Stimulated activated naive B cell treated with anti-CD40 and anti-IgM and Interleukin-4, amounts not matched to agents 10 μg/mL and 1 μg/mL and 100 μg/mL, for 72 hours (primary cell): Measurements from ENCODE around the gene WWOX.

Experiments
- ATAC-seq, 2 donors: fragments of 150-1000 bp; cut with Tn5 transposase; replicated peaks; 2 replicates each; pipeline ENCODE4 v1.10.0; 2021; ENCODE audit warnings: moderate library complexity in 1 of 2
- DNase-seq: peaks from one replicate; pipeline ENCODE4 v3.0.0; 2021
- H3K27ac Mint-ChIP-seq: one replicate; pipeline ENCODE4 v1.8.0; 2022; ENCODE audit warnings: mild to moderate bottlenecking, mixed read lengths
- H3K27me3 Mint-ChIP-seq, 2 donors: one replicate each; pipeline ENCODE4 v1.8.0; 2022; ENCODE audit warnings: mixed read lengths in 2 of 2
- H3K36me3 Mint-ChIP-seq, 2 donors: one replicate each; pipeline ENCODE4 v1.8.0; 2022; ENCODE audit warnings: mixed read lengths in 2 of 2, mild to moderate bottlenecking in 1 of 2
- H3K4me1 Mint-ChIP-seq, 2 donors: one replicate each; pipeline ENCODE4 v1.8.0; 2022; ENCODE audit warnings: mixed read lengths in 2 of 2, mild to moderate bottlenecking in 1 of 2
- H3K4me3 Mint-ChIP-seq, 2 donors: one replicate each; pipeline ENCODE4 v1.8.0; 2022; ENCODE audit warnings: mild to moderate bottlenecking in 2 of 2, mixed read lengths in 2 of 2, moderate library complexity in 1 of 2
- H3K9me3 Mint-ChIP-seq, 2 donors: one replicate each; pipeline ENCODE4 v1.8.0; 2022; ENCODE audit warnings: mixed read lengths in 2 of 2, mild to moderate bottlenecking in 1 of 2

Gene WWOX

DNA sequence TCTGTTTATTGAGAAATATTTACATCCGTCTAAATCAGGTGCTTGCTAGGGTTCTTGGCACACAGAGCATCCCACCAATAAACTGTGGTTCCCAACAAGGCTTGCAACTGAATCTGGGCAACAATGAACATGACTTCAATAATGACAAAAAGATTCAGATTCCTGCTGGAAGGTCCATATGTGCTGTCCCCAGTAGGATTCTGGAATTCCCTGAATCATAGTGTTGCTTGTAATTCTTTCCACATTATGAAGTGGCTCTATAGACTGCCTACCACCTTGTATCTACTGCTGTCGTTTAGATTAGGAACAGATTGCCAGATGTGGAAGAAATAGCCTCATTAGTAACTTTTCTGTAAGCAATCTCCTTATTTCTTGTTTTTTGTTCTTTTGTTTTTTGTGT is 265.9 kb downstream of the WWOX start:
- H3K4me3 Mint-ChIP-seq = no peak overlapping the region
- H3K27me3 Mint-ChIP-seq = no peaks in the 10 kb centered on the region
- no peak for DNase-seq

DNA sequence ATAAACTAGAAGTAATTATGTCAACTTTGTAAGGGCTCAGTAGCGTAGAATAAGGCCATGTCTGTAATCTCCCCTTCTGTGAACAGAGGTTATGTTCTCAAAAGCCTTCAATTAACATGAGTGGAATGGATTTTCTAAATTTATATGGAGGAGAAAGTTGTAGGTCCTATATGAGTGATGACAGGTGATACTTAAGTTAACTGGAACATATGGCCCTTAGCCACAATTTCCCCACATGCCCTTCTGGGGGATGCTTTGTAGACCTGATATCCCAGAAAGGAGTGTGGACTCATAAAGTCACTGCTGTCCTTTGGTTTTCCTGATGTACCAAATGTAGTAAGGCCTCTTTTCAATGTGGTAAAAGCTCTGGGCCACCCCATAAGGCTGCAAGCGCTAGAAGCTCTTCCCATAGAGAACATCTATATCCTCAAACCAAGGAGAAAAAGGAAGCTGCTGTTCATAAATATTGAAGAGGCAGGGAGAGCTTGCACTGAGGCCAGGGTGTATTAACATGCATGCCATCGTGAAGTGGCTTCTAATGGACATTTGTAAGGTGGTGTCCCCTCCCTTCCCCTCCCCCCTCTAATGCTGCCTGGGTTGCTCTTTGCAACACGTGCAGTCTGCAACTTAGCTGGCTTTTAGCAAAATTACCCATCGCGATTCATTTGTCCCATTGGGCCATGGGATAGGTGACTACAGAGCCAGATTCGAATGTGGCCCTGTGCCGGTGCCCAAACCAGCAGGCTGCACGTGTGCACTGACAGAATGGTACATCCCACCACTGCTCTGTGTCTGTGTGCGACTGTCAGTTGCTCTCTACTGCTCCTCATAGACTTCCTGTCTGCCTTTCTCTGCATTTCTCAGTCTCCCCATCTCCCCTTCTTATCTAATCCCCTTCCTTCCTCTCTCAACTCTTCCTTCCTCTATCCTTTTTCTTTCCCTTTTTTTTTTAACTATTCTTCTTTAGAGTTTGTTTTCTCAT is 269.0 kb downstream of the WWOX start:
- ATAC-seq (no peak), DNase-seq (no peak)
- Mint-ChIP-seq H3K27ac (no peak overlapping the region), H3K4me3 (no peak overlapping the region), H3K4me1 (no peaks in the 10 kb centered on the region), H3K9me3 (peaks cover 0 to 4% of the 10 kb centered on the region in 2 donors), H3K27me3 (no peaks in the 10 kb centered on the region), H3K36me3 (peaks cover 0 to 3% of the 10 kb centered on the region in 2 donors)

More for the DNA sequence above, 265.9 kb downstream of the WWOX start:
- Mint-ChIP-seq H3K4me1 (no peaks in the 10 kb centered on the region), H3K36me3 (peaks cover 0 to 2% of the 10 kb centered on the region in 2 donors), H3K9me3 (no peaks in the 10 kb centered on the region), H3K27ac (no peak overlapping the region)
- no peak for ATAC-seq

DNA sequence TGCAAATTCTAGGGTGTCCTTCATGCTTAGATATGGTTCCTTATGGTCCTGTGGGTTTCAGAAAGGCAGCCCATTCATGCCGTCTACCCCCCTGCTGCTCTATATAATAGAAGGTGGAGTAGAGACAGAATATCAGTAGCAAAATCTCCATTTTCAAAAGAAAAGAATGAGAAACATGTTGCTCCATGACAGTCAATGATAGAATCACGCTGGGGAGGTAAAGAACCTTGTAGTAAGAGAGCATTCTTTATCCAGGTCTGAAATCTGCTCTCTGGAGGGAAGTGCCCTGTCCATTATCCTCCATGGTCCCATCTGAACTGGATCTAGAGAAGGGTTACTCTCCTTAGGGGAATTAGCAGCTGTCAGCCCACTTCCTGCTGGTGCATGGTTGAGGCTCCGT is 272.8 kb downstream of the WWOX start:
- Mint-ChIP-seq H3K27me3 (no peaks in the 10 kb centered on the region), H3K4me3 (no peak overlapping the region), H3K36me3 (peaks cover 0 to 3% of the 10 kb centered on the region in 2 donors), H3K27ac (no peak overlapping the region), H3K4me1 (no peaks in the 10 kb centered on the region), H3K9me3 (peaks cover 0 to 4% of the 10 kb centered on the region in 2 donors)
- ATAC-seq (no peak), DNase-seq (no peak)

DNA sequence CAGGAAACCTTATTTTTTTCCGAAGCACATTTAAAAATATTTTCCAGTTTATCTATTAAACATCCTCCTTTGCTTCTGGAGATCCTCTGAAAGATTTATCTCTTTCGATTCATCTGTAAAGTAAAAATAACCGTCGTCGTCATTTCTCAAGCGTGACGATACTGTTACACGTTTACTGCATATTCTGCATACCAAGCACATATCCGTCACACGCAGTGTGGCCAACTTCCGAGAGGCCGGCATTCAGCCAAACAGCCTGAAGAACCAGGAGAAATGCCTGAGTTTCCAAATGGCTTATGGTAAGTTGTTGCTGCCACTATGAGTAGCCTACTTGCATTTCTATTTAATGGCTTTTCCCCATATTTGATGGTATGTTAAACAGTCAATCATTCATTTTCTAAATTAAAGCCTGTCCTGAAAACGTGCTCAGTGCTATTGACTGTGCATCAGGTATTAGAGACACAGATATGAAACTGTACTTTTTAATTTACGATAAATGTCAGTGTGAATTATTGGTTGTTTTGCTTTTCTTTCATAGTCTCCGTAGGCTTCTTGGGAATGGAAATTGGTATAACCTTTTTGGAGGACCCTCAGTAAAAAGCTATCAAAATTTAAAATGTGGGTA is 275.7 kb downstream of the WWOX start:
- peaks cover 0 to 4% of the 10 kb centered on the region in 2 donors for H3K9me3 Mint-ChIP-seq
- ATAC-seq (no peak), DNase-seq (no peak)
- no peaks in the 10 kb centered on the region for H3K27me3 Mint-ChIP-seq
- no peak overlapping the region for H3K4me3 Mint-ChIP-seq
- H3K4me1 Mint-ChIP-seq = no peaks in the 10 kb centered on the region
- peaks cover 0 to 3% of the 10 kb centered on the region in 2 donors for H3K36me3 Mint-ChIP-seq
- no peak overlapping the region for H3K27ac Mint-ChIP-seq

DNA sequence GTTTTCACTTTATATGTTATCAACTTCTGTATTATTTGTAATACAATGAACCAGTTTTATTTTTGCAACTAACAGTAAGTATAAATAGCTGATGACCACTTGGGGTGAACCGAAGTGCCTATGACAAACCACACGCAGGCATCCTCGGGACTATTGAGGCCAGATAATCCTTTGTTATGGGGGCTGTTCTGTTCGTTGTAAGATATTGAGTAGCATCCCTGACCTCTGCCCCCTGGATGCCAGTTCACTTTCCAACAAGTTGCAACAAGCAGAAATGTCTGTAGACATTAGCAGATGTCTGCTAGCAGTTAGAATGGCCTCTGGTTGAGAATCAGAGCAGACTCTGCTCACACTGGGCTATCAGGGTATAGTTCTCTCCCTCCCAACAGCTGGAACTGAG is 277.0 kb downstream of the WWOX start:
- ATAC-seq = no peak
- H3K9me3 Mint-ChIP-seq = no peaks in the 10 kb centered on the region
- no peak overlapping the region for H3K4me3 Mint-ChIP-seq
- H3K27me3 Mint-ChIP-seq = no peaks in the 10 kb centered on the region
- peaks cover 0 to under 1% of the 10 kb centered on the region in 2 donors for H3K36me3 Mint-ChIP-seq
- DNase-seq = no peak
- H3K4me1 Mint-ChIP-seq = peaks cover 1 to 5% of the 10 kb centered on the region in 2 donors
- H3K27ac Mint-ChIP-seq = no peak overlapping the region

DNA sequence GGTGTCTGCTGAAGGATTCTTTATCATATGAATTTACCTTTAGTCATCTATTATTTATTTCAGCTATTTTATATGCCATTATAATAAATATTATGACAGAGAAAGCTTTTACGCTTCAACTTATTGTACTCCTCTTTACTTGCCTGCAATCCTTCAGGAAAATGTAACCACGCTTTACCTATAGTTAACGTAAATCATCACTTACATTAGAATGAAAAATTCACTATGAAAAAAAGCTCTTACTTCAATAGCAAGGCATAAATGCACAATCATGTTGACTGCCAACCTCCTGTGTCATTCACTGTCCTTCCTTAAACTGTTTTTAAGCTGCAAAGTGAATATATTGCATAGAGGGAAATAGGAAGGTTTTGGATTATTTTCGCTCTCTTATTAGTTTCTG is 277.9 kb downstream of the WWOX start:
- no peak for DNase-seq
- Mint-ChIP-seq H3K4me1 (peaks cover 3 to 5% of the 10 kb centered on the region in 2 donors), H3K9me3 (no peaks in the 10 kb centered on the region), H3K27ac (no peak overlapping the region), H3K4me3 (no peak overlapping the region), H3K27me3 (no peaks in the 10 kb centered on the region), H3K36me3 (peaks cover 0 to 6% of the 10 kb centered on the region in 2 donors)
- ATAC-seq = no peak

DNA sequence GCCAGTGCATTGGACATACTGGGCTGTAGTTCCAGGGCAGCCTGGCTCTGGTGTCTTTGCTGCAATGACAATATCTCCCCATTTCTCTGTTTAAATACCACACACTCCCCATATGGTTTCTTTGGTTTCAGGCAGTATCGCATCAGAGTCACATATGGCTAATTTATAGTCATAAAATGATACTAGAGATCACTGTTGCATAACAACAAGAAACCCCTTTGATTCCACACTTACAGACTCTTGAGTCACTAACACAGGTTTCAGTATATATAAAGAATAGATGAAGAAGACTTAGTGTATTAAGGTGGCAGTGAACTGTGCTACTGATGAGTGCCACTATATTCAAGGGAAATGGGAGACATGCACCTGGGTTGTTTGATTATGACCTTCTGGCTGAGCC is 281.6 kb downstream of the WWOX start:
- Mint-ChIP-seq H3K36me3 (peaks cover 0 to 7% of the 10 kb centered on the region in 2 donors), H3K9me3 (peaks cover 0 to 2% of the 10 kb centered on the region in 2 donors), H3K4me3 (no peak overlapping the region), H3K27me3 (no peaks in the 10 kb centered on the region), H3K27ac (no peak overlapping the region), H3K4me1 (peaks cover 3 to 5% of the 10 kb centered on the region in 2 donors)
- ATAC-seq (peak; percentile 80 to 93), DNase-seq (no peak)

DNA sequence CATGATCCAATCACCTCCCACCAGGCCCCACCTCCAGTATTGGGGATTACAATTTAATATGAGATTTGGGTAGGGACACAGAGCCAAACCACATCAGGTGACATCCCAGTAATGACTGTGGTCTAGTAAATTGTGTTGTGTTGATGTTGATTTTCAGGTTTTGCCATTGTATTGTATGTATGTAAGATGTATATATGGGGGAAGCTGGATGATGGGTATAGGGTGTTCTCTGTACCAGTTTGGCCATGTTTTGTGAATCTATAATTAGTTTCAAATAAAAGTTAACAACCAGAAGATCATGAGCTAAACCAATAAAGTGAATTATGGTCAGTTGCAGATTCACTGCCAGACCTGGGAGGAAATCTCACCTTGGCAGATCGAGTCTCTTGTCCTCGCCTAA is 283.7 kb downstream of the WWOX start:
- Mint-ChIP-seq H3K9me3 (peaks cover 0 to 2% of the 10 kb centered on the region in 2 donors), H3K27ac (no peak overlapping the region), H3K36me3 (peaks cover 2 to 15% of the 10 kb centered on the region in 2 donors), H3K27me3 (no peaks in the 10 kb centered on the region), H3K4me3 (no peak overlapping the region), H3K4me1 (peaks cover 3 to 5% of the 10 kb centered on the region in 2 donors)
- DNase-seq (no peak), ATAC-seq (no peak)

DNA sequence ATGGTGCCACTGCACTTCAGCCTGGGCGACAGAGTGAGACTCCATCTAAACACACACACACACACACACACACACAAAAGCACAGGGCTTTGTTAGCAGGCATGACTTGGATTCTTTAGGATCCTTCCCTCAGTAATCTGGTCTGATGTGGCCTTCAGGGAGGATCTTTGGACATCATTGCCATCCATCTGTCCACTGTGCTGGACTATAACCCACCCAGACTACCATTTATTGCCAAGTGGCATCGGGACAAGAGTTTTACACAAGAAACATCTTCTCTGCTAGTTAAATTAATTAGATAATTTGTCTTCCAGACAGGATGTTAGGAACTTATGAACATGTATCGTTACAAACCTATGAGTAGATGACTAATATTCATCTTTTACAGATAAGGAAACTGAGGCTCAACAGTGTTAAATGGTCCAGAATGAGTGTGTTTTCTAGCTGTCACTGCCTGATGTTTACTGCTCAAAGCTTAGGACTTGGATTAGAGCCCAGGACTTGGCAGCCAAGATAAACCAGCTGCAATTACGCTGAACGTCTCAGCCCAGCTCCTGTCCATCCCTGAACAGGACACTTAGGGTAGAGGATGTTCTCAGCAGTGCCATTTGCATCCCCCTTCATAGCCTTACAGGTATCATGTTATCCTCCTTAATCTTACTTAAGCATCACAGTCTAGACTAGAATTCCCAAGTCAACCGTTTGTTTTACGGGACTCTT is 285.8 kb downstream of the WWOX start:
- ATAC-seq = no peak
- peaks cover 0 to 2% of the 10 kb centered on the region in 2 donors for H3K9me3 Mint-ChIP-seq
- peaks cover 3 to 5% of the 10 kb centered on the region in 2 donors for H3K4me1 Mint-ChIP-seq
- H3K27me3 Mint-ChIP-seq = no peaks in the 10 kb centered on the region
- H3K27ac Mint-ChIP-seq = no peak overlapping the region
- H3K36me3 Mint-ChIP-seq = peaks cover 2 to 15% of the 10 kb centered on the region in 2 donors
- no peak for DNase-seq
- no peak overlapping the region for H3K4me3 Mint-ChIP-seq

DNA sequence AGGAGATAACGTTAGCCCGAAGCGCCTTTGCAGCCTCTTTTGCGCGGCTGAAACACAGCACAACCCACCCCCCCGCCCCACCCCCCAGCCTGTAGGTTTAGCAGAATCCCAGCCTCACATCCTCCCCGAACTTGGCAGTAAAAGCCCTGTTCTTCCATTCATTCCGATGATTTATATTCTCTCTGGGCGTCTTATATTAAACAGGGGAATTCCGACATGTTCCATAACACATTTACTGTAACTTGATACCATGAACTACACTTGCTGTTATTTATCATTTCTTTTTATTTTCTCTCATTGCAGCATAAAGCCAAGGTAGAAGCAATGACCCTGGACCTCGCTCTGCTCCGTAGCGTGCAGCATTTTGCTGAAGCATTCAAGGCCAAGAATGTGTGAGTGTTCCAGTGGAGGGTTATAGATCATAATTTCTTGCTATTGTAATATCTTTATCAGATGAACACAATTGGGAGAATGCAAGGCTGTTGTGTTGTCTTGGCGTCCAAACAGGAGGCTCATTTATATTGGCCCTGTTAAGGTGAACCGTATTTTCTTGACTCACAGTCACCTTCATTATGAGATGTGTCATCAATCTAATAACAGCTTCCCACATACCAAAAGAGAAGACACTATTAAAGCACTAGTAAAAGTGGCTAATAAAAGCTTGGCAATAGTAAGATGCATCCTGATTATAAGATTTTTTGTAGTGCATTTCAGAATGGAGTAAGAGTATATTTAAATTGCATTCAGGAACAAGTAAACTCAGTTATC is 287.3 kb downstream of the WWOX start:
- Mint-ChIP-seq H3K27ac (no peak overlapping the region), H3K27me3 (no peaks in the 10 kb centered on the region)

DNA sequence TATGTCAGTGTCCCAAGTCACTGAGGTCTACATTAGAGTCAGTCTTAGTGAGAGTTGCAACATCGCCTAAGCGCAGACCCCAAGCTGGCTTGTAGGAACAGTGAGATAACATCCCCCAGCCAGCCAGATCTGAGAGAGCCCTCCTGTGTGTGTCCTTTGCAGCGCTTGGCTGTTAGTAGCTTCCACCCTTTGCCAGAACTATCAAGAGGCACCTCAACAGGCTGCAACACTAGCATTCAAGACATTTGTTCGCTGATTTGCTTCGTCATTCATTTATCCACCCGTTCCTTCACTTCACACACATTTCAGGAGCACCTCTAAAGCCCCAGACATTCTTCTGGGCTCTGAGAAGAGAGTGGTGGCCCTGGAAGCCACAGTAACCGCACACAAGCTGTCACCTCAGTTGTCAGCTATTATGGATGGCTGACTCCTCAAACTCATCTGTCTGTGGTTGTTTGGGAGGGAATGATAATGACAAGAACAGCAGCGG is 289.6 kb downstream of the WWOX start:
- H3K9me3 Mint-ChIP-seq = no peaks in the 10 kb centered on the region
- H3K27me3 Mint-ChIP-seq = no peaks in the 10 kb centered on the region
- no peak for ATAC-seq
- no peak overlapping the region for H3K27ac Mint-ChIP-seq
- DNase-seq = no peak
- no peak overlapping the region for H3K4me3 Mint-ChIP-seq
- H3K4me1 Mint-ChIP-seq = no peaks in the 10 kb centered on the region
- H3K36me3 Mint-ChIP-seq = peaks cover 2 to 24% of the 10 kb centered on the region in 2 donors

More for the DNA sequence above, 287.3 kb downstream of the WWOX start:
- H3K9me3 Mint-ChIP-seq = peaks cover 0 to 2% of the 10 kb centered on the region in 2 donors
- no peak for DNase-seq
- H3K4me3 Mint-ChIP-seq = no peak overlapping the region
- ATAC-seq = no peak
- no peaks in the 10 kb centered on the region for H3K4me1 Mint-ChIP-seq
- H3K36me3 Mint-ChIP-seq = peaks cover 2 to 17% of the 10 kb centered on the region in 2 donors

DNA sequence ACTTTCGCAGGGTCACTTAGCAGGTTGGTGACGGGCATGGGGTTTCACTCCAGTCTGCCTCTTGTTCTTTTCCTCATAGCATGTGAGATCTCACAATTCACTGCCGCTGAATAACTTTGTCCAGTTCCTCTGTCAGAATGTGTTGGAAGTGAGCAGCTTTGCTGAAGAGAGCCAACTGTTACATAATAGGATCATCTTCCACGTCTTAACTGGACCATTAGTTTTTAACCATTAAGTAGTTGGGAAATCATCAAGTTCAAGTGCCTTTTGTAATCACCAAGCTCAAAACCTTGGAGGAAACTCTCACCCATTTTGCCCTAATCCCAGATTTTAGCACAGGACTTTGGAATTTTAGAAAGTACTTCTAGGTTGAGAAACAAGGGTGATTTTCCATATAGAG is 290.6 kb downstream of the WWOX start:
- H3K4me3 Mint-ChIP-seq = no peak overlapping the region

DNA sequence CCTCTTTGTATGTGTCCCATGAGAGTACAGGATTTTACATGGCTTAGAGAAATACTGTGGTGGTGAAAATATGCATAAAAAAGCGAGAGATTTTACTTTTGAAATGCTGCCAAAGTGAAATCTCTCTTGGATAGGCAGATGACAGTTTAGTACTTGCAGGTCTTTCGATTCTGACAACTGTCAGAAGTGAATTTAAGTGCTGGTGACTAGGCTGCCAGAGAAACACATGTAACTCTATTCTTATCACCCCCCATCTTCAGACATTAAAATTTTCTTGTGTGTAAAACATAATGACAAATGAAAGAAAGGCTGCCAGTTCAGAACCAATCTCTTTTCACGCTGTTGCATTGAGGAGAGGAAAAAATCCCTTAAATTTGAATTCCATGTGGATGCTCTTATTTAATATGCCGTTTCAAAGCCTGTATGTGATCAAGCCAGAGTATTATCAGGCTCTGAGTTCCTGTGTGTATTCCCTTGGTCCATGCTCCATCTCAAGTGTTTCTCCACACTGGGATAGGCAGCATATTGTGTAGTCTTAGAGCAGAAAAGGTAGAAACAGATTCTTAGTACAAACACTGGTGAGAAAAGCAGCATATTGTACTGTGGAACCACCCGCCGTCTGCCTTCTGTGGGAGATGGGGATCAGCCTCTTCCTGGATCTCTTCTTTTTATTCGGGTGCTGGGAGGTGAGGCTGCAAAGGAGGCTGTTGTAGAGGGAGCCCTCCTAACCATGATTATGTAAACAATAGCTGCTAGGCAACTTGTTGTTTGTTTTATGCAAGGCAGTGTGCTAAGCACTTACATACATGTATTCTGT is 291.3 kb downstream of the WWOX start:
- no peak for DNase-seq
- no peak for ATAC-seq
- Mint-ChIP-seq H3K4me3 (no peak overlapping the region), H3K9me3 (no peaks in the 10 kb centered on the region), H3K27ac (no peak overlapping the region), H3K27me3 (no peaks in the 10 kb centered on the region), H3K4me1 (no peaks in the 10 kb centered on the region), H3K36me3 (peaks cover 2 to 24% of the 10 kb centered on the region in 2 donors)

More for the DNA sequence above, 290.6 kb downstream of the WWOX start:
- Mint-ChIP-seq H3K27me3 (no peaks in the 10 kb centered on the region), H3K36me3 (peaks cover 2 to 24% of the 10 kb centered on the region in 2 donors), H3K27ac (no peak overlapping the region), H3K9me3 (no peaks in the 10 kb centered on the region), H3K4me1 (no peaks in the 10 kb centered on the region)
- ATAC-seq (no peak), DNase-seq (no peak)
